Lower lobe of right lung (tissue), 2 donors: ENCODE measurements around the gene CUX1. TPM values are rescaled to one million over a fixed set of nuclear protein-coding genes. Genes with fewer than 3 reads are reported as not detected.

Experiments used
- ATAC-seq, 2 donors: fragments of 200-7000 bp; cut with Tn5 transposase; one replicate each; pipeline ENCODE4 v1.9.1; 2020 to 2022; ENCODE audit warnings: mild to moderate bottlenecking in 2 of 2, moderate library complexity in 2 of 2
- DNase-seq: peaks from one replicate; pipeline ENCODE4 v3.0.0-alpha.2; 2020
- H3K27ac ChIP-seq: fragments of 200-600 bp; one replicate; pipeline ENCODE4 v1.8.0; 2022
- H3K27me3 ChIP-seq: fragments of 200-600 bp; one replicate; pipeline ENCODE4 v1.8.0; 2022; ENCODE audit warnings: low read depth
- H3K36me3 ChIP-seq: fragments of 200-600 bp; one replicate; pipeline ENCODE4 v1.8.0; 2022; ENCODE audit warnings: mild to moderate bottlenecking
- H3K4me1 ChIP-seq: fragments of 200-600 bp; one replicate; pipeline ENCODE4 v1.8.0; 2022
- H3K4me3 ChIP-seq: fragments of 200-600 bp; one replicate; pipeline ENCODE4 v1.8.0; 2022; ENCODE audit warnings: mild to moderate bottlenecking
- H3K9me3 ChIP-seq: fragments of 200-600 bp; one replicate; pipeline ENCODE4 v1.8.0; 2022
- CTCF ChIP-seq: fragments of 200-600 bp; IDR thresholded peaks from one replicate; pipeline ENCODE4 v1.8.0; 2022; ENCODE audit warnings: antibody characterized with exemption, mild to moderate bottlenecking
- intact Hi-C: fragments of 100-400 bp; cut with DNase I; formaldehyde crosslinking; loops from one replicate; pipeline ENCODE4 v1.11.0; 2022
- total RNA-seq: library from RNA; stranded (reverse); fragmentation: NEBNext Ultra II Directional; extraction: Animal tissue kit (Norgen Biotek cat#: 25700); gene quantifications from one replicate; pipeline ENCODE4 v1.2.1, GENCODE V29; 2021
- donor health status: DM: no; HTN: yes; CAD: no; lungs with severe emphysema.

Gene CUX1
- total RNA-seq, 1 donor from 2014 or later, result 118 TPM

- no peak for ATAC-seq
- H3K9me3 ChIP-seq, result no peaks in the 10 kb centered on the region
- no peak for DNase-seq
Observed at GRCh38 chr7:102189756-102190155, 372.3 kb downstream of the CUX1 start.

GRCh38 chr7:102190776-102191350 lies 373.4 kb downstream of the CUX1 start:
- intact Hi-C loops, result no loop called here
- no peak for DNase-seq
- no peak overlapping the region for H3K27ac ChIP-seq
- no peak for TF ChIP-seq CTCF
- ATAC-seq, result no peak
- H3K4me1 ChIP-seq, result no peaks in the 10 kb centered on the region
- no peak overlapping the region for H3K4me3 ChIP-seq
- no peaks in the 10 kb centered on the region for H3K27me3 ChIP-seq
- peaks cover 81% of the 10 kb centered on the region for H3K36me3 ChIP-seq
- H3K9me3 ChIP-seq, result no peaks in the 10 kb centered on the region

More at GRCh38 chr7:102189756-102190155, 372.3 kb downstream of the CUX1 start:
- Histone ChIP-seq H3K4me1 (no peaks in the 10 kb centered on the region), H3K27ac (no peak overlapping the region), H3K4me3 (no peak overlapping the region), H3K36me3 (peaks cover 81% of the 10 kb centered on the region), H3K27me3 (no peaks in the 10 kb centered on the region)
- TF ChIP-seq CTCF, result no peak
- intact Hi-C loops, result no loop called here

- ATAC-seq, result no peak
- Histone ChIP-seq H3K4me1 (no peaks in the 10 kb centered on the region), H3K4me3 (no peak overlapping the region), H3K27ac (no peak overlapping the region), H3K9me3 (no peaks in the 10 kb centered on the region), H3K36me3 (peaks cover 81% of the 10 kb centered on the region), H3K27me3 (no peaks in the 10 kb centered on the region)
- no peak for TF ChIP-seq CTCF
- DNase-seq, result no peak
- intact Hi-C loops, result no loop called here
Observed at GRCh38 chr7:102191556-102192379, 374.3 kb downstream of the CUX1 start.

GRCh38 chr7:102192790-102193189 lies 375.4 kb downstream of the CUX1 start:
- intact Hi-C loops, result no loop called here
- H3K4me1 ChIP-seq, result no peaks in the 10 kb centered on the region
- TF ChIP-seq CTCF, result no peak
- no peak overlapping the region for H3K4me3 ChIP-seq
- H3K9me3 ChIP-seq, result no peaks in the 10 kb centered on the region
- H3K27me3 ChIP-seq, result no peaks in the 10 kb centered on the region
- DNase-seq, result no peak
- H3K36me3 ChIP-seq, result peaks cover 90% of the 10 kb centered on the region
- ATAC-seq, result no peak
- H3K27ac ChIP-seq, result no peak overlapping the region

- intact Hi-C loops, result no loop called here
- Histone ChIP-seq H3K27ac (no peak overlapping the region), H3K36me3 (peaks cover 99% of the 10 kb centered on the region), H3K4me1 (no peaks in the 10 kb centered on the region), H3K9me3 (no peaks in the 10 kb centered on the region), H3K4me3 (no peak overlapping the region), H3K27me3 (no peaks in the 10 kb centered on the region)
- ATAC-seq (no peak), DNase-seq (no peak)
- no peak for TF ChIP-seq CTCF
Observed at GRCh38 chr7:102193806-102194205, 376.4 kb downstream of the CUX1 start.
